Measurements from ENCODE around the gene ZBTB7B. TPM values are rescaled to one million over a fixed set of nuclear protein-coding genes. Genes with fewer than 3 reads are reported as not detected.

ZBTB7B gene
- total and polyA plus RNA-seq, 9 of the 15 experiments (the other 6 are each of a cell fraction or from before 2014, with no cell fraction given), result 0.04 to 46.5 (median 15.2) TPM

DNA sequence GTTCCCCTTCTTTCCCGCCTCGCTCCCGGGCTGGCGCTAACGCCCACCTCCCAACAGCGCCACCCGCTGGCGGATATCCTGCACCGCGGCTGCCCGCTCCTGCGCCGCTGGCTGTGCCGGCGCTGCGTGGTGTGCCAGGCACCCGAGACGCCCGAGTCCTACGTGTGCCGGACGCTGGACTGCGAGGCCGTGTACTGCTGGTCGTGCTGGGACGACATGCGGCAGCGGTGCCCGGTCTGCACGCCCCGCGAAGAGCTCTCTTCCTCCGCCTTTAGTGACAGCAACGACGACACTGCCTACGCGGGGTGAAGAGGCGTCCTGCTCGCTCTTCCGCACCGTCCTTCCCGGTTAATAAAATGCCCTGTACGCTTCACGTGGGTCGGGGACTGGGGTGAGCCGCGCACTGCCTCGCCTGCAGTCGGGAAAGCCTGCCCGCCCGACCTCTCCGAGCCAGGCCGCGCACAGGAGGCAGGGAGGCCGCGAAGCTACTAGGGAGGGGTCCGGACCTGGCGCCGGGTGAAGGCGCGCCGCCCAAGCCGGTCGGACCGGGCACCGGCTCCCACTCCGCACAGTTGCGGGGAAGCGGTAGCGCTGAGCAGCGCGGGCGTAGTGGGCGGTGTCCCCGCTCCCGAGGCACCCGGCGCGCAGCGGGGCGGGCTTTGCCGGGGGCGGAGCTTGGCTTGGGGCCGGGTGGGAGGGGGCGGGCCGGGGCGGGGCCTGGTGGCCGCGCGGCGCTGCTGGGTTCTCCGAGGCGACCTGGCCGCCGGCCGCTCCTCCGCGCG is 48.1 kb downstream of the ZBTB7B start, which contains the start of gene ADAM15 (continued):
- TF ChIP-seq, protein P1, sequence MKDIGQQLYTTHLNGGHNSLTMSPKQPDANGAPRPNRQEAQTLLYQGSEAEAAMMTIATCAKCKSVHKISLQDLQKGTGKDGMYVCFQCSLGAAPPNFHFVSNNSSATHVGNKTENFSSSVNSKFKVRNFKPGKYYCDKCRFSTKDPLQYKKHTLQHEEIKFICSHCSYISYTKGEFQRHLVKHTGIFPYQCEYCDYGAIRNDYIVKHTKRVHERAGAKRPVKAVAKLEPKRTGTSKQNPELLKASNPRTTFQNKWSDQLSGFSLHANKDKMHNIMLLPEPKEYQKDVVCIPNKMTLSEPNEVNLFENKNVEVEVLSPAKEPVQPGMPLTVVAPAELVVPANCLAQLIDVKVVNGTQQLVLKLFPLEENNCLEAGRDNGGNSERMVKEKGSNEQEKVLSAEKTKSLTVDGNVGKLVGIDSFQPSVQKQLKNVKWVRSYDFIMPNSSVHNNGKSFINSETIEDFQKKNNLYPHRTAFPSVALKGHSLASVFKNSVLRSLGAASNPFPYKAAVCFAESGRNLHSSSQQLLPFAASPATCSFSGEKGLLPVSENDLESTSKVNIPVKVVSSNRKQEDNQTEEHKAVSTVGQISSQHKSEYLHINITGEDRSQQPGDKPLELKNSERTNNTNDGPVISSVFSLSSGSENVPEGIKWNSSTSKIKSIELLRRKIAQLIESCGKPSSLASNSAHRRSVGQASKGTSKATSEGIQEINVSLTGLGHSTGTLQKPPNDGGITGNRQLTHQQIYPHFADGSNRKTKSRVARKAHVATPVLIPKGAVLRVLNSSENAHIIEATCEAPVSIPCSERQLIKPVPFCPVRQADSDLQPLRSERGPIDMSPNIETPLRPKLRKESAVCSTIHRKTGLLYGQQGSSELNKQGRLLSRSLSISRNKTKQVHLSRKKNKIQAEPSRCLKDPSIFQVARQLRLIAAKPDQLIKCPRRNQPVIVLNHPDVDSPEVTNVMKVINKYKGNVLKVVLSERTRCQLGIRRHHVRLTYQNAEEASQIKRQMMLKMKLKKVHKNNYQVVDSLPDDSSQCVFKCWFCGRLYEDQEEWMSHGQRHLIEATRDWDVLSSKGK (CRISPR knock-in tag; IDR thresholded peaks at IDR 0.05), result no peak
- no peak for TF ChIP-seq ZKSCAN8 (CRISPR knock-in tag; IDR thresholded peaks at IDR 0.05)
- TF ChIP-seq, protein P2, sequence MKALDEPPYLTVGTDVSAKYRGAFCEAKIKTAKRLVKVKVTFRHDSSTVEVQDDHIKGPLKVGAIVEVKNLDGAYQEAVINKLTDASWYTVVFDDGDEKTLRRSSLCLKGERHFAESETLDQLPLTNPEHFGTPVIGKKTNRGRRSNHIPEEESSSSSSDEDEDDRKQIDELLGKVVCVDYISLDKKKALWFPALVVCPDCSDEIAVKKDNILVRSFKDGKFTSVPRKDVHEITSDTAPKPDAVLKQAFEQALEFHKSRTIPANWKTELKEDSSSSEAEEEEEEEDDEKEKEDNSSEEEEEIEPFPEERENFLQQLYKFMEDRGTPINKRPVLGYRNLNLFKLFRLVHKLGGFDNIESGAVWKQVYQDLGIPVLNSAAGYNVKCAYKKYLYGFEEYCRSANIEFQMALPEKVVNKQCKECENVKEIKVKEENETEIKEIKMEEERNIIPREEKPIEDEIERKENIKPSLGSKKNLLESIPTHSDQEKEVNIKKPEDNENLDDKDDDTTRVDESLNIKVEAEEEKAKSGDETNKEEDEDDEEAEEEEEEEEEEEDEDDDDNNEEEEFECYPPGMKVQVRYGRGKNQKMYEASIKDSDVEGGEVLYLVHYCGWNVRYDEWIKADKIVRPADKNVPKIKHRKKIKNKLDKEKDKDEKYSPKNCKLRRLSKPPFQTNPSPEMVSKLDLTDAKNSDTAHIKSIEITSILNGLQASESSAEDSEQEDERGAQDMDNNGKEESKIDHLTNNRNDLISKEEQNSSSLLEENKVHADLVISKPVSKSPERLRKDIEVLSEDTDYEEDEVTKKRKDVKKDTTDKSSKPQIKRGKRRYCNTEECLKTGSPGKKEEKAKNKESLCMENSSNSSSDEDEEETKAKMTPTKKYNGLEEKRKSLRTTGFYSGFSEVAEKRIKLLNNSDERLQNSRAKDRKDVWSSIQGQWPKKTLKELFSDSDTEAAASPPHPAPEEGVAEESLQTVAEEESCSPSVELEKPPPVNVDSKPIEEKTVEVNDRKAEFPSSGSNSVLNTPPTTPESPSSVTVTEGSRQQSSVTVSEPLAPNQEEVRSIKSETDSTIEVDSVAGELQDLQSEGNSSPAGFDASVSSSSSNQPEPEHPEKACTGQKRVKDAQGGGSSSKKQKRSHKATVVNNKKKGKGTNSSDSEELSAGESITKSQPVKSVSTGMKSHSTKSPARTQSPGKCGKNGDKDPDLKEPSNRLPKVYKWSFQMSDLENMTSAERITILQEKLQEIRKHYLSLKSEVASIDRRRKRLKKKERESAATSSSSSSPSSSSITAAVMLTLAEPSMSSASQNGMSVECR (CRISPR knock-in tag; IDR thresholded peaks at IDR 0.05), result peak; percentile 88
- TF ChIP-seq NFE2 (IDR thresholded peaks at IDR 0.05; ENCODE audit: low read depth), result no peak; the same call in 1 of the 2 replicates
- TF ChIP-seq DDX20 (tag; IDR thresholded peaks at IDR 0.05; ENCODE audit: low read depth), result no peak
- no peak for TF ChIP-seq FOSL1 (tag; conservative IDR thresholded peaks at IDR 0.05)
- TF ChIP-seq SRSF1 (IDR thresholded peaks at IDR 0.05; ENCODE audit: low read depth, low read length), result no peak
- 0 out of 4 replicates have a peak, but pooled peaks of 1 of the 2 experiments have one; percentile 45 for TF ChIP-seq TBL1XR1 (IDR thresholded peaks at IDR 0.05; ENCODE audit: low read length in 2 of 2)
- no peak for TF ChIP-seq HDGF (IDR thresholded peaks at IDR 0.05)
- no peak for TF ChIP-seq ZNF561 (CRISPR knock-in tag; conservative IDR thresholded peaks at IDR 0.05)
- TF ChIP-seq PHB (CRISPR knock-in tag; IDR thresholded peaks at IDR 0.05), result no peak
- TF ChIP-seq ZNF57 (CRISPR knock-in tag; IDR thresholded peaks at IDR 0.05), result no peak
- TF ChIP-seq ZNF778 (CRISPR knock-in tag; IDR thresholded peaks at IDR 0.05), result no peak
- TF ChIP-seq BDP1 (IDR thresholded peaks at IDR 0.05; ENCODE audit: insufficient read depth, insufficient read length), result no peak
- TF ChIP-seq, protein P3, sequence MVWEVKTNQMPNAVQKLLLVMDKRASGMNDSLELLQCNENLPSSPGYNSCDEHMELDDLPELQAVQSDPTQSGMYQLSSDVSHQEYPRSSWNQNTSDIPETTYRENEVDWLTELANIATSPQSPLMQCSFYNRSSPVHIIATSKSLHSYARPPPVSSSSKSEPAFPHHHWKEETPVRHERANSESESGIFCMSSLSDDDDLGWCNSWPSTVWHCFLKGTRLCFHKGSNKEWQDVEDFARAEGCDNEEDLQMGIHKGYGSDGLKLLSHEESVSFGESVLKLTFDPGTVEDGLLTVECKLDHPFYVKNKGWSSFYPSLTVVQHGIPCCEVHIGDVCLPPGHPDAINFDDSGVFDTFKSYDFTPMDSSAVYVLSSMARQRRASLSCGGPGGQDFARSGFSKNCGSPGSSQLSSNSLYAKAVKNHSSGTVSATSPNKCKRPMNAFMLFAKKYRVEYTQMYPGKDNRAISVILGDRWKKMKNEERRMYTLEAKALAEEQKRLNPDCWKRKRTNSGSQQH (CRISPR knock-in tag; IDR thresholded peaks at IDR 0.05), result no peak
- TF ChIP-seq XRCC4 (IDR thresholded peaks at IDR 0.05; ENCODE audit: extremely low read depth, insufficient read depth, insufficient read length), result no peak
- no peak for TF ChIP-seq ZFP36 (IDR thresholded peaks at IDR 0.05; ENCODE audit: low read depth, low read length, partially characterized antibody)
- TF ChIP-seq ZNF586 (CRISPR knock-in tag; conservative IDR thresholded peaks at IDR 0.05), result no peak
- no peak for TF ChIP-seq SMARCB1 (IDR thresholded peaks at IDR 0.05; ENCODE audit: insufficient read length, low read depth)
- TF ChIP-seq MEIS2 (IDR thresholded peaks at IDR 0.05; ENCODE audit: partially characterized antibody), result no peak

All from K562 (cell line).